B cell (primary cell): ENCODE measurements around the gene APIP. TPM values are rescaled to one million over a fixed set of nuclear protein-coding genes. Genes with fewer than 3 reads are reported as not detected.

Experiments used
- ATAC-seq: fragments of 200-7000 bp; cut with Tn5 transposase; one replicate; pipeline ENCODE4 v1.10.0; 2021; ENCODE audit warnings: low read depth, mild to moderate bottlenecking, moderate number of reproducible peaks, moderate library complexity
- CTCF ChIA-PET: fragments of 350-600 bp; sonication (Branson Sonifier 250); formaldehyde crosslinking; loops from one replicate; lab custom pipeline; 2021; ENCODE audit warnings: antibody characterized with exemption, inconsistent platforms; lab: Charles Lee
- POLR2A ChIA-PET: fragments of 350-600 bp; sonication (Branson Sonifier 250); formaldehyde crosslinking; loops from one replicate; lab custom pipeline; 2021; ENCODE audit warnings: antibody characterized with exemption; lab: Charles Lee
- DNase-seq: peaks from one replicate; pipeline ENCODE4 v3.0.0; 2013
- H2AFZ ChIP-seq: 2 replicates; pipeline ENCODE4 v1.6.1; 2012; ENCODE audit warnings: mild to moderate bottlenecking, low read depth, low read length; ENCODE audit not compliant: insufficient read depth, poor library complexity, severe bottlenecking
- H3K27ac ChIP-seq, 2 donors: 1 replicate in 1 of 2; 2 replicates in 1 of 2; pipeline ENCODE4 v1.5.1; 2012 to 2013; ENCODE audit warnings: low read length in 2 of 2, mild to moderate bottlenecking in 2 of 2, moderate library complexity in 1 of 2
- H3K27me3 ChIP-seq, 4 experiments: fragments of 200-600 bp in 1 of 4; sonication (generic) in 1 of 4; replicated peaks in 1 of 4; 1 replicate in 2 of 4; 2 replicates in 2 of 4; pipeline versions ENCODE4 v1.6.1 to v1.7.0; 2013 to 2016; ENCODE audit warnings: low read length in 3 of 4, mild to moderate bottlenecking in 2 of 4, mixed read lengths in 1 of 4, moderate library complexity in 1 of 4; ENCODE audit not compliant: insufficient read depth in 4 of 4, control insufficient read depth in 3 of 4; ENCODE audit errors: control extremely low read depth in 1 of 4
- H3K36me3 ChIP-seq, 2 experiments: replicated peaks in 1 of 2; 1 replicate in 1 of 2; 2 replicates in 1 of 2; pipeline versions ENCODE4 v1.6.1 to v1.7.1; 2013; ENCODE audit warnings: low read length in 1 of 2; ENCODE audit not compliant: insufficient read depth in 2 of 2, control insufficient read depth in 1 of 2; ENCODE audit errors: control extremely low read depth in 1 of 2, extremely low read depth in 1 of 2
- H3K4me1 ChIP-seq, 2 donors: fragments of 200-600 bp in 1 of 2; sonication (generic) in 1 of 2; 1 replicate in 1 of 2; 2 replicates in 1 of 2; pipeline versions ENCODE4 v1.5.1 to v1.6.1; 2013 to 2017; ENCODE audit warnings: low read length in 2 of 2; ENCODE audit not compliant: control insufficient read depth in 2 of 2, insufficient read depth in 2 of 2
- H3K4me2 ChIP-seq: replicated peaks from 2 replicates; pipeline ENCODE3; 2012; ENCODE audit warnings: mild to moderate bottlenecking, low read depth, low read length; ENCODE audit not compliant: poor library complexity, severe bottlenecking
- H3K4me3 ChIP-seq, 5 experiments: fragments of 200-600 bp in 1 of 5; sonication (generic) in 1 of 5; 1 replicate in 3 of 5; 2 replicates in 2 of 5; pipeline versions ENCODE4 v1.5.1 to v1.7.0; 2011 to 2016; ENCODE audit warnings: low read length in 4 of 5, mild to moderate bottlenecking in 4 of 5, low read depth in 2 of 5, control low read depth in 1 of 5, moderate library complexity in 1 of 5; ENCODE audit not compliant: insufficient read depth in 1 of 5; ENCODE audit errors: control extremely low read depth in 1 of 5, extremely low read depth in 1 of 5
- H3K79me2 ChIP-seq: fragments of 200-600 bp; sonication (generic); one replicate; pipeline ENCODE4 v1.6.0; 2016; ENCODE audit warnings: low read length; ENCODE audit not compliant: control insufficient read depth, insufficient read depth
- H3K9ac ChIP-seq: fragments of 200-600 bp; sonication (generic); 2 replicates; pipeline ENCODE4 v1.6.1; 2017; ENCODE audit warnings: mild to moderate bottlenecking, low read length, moderate library complexity
- H3K9me3 ChIP-seq, 3 donors: one replicate each; pipeline versions ENCODE4 v1.6.1 to v1.7.1; 2013; ENCODE audit warnings: low read length in 2 of 3; ENCODE audit not compliant: control insufficient read depth in 2 of 3, insufficient read depth in 1 of 3; ENCODE audit errors: control extremely low read depth in 1 of 3
- H4K20me1 ChIP-seq: 2 replicates; pipeline ENCODE4 v1.6.0; 2012; ENCODE audit warnings: mild to moderate bottlenecking, low read length; ENCODE audit not compliant: insufficient read depth, control insufficient read depth, poor library complexity, severe bottlenecking
- H3K27ac Mint-ChIP-seq: one replicate; pipeline ENCODE4 v1.8.0; 2021; ENCODE audit warnings: mixed read lengths
- H3K27me3 Mint-ChIP-seq: one replicate; pipeline ENCODE4 v1.8.0; 2021; ENCODE audit warnings: mixed read lengths
- H3K4me1 Mint-ChIP-seq: one replicate; pipeline ENCODE4 v1.8.0; 2021; ENCODE audit warnings: mixed read lengths
- H3K4me3 Mint-ChIP-seq: one replicate; pipeline ENCODE4 v1.8.0; 2021; ENCODE audit warnings: mixed read lengths
- H3K9me3 Mint-ChIP-seq: one replicate; pipeline ENCODE4 v1.8.0; 2022; ENCODE audit warnings: mixed read lengths; ENCODE audit not compliant: insufficient read depth
- EZH2 ChIP-seq: IDR thresholded peaks from 2 replicates; pipeline ENCODE4 v1.6.1; 2012; ENCODE audit warnings: borderline replicate concordance, low read depth, mild to moderate bottlenecking, moderate library complexity, low read length; ENCODE audit not compliant: insufficient read depth, poor library complexity, severe bottlenecking
- WGBS: methylation state at CpG from one replicate; pipeline ENCODE4 v1.1.5; 2013; ENCODE audit warnings: missing lambda C conversion rate; ENCODE audit not compliant: insufficient coverage; 5-methylcytosine and 5-hydroxymethylcytosine counted together
- intact Hi-C: fragments of 100-400 bp; cut with micrococcal nuclease; formaldehyde crosslinking; loops from one replicate; pipeline ENCODE4 v1.10.0; 2022
- polyA plus RNA-seq: library from polyadenylated mRNA; depleted of rRNA; stranded (reverse); fragments of >200 nt; gene quantifications from 2 replicates; pipeline ENCODE4 v1.2.3, GENCODE V29; 2012
- total RNA-seq, 2 donors: library from RNA; stranded (reverse); fragments of 120-200 nt in 1 of 2; gene quantifications; 1 replicate in 1 of 2; 2 replicates in 1 of 2; pipeline versions ENCODE4 v1.2.3 to v1.2.4, GENCODE V29; 2013 to 2022
- TF ChIP-seq, protein P1 (sequence below): fragments of 200-600 bp; IDR thresholded peaks from one replicate; pipeline ENCODE4 v1.8.0; 2022; ENCODE audit warnings: antibody characterized with exemption, mild to moderate bottlenecking

APIP gene
- total and polyA plus RNA-seq, 2 donors (not counting 1 experiment from before 2014, with no cell fraction given) = 6.1 to 19.4 TPM

DNA sequence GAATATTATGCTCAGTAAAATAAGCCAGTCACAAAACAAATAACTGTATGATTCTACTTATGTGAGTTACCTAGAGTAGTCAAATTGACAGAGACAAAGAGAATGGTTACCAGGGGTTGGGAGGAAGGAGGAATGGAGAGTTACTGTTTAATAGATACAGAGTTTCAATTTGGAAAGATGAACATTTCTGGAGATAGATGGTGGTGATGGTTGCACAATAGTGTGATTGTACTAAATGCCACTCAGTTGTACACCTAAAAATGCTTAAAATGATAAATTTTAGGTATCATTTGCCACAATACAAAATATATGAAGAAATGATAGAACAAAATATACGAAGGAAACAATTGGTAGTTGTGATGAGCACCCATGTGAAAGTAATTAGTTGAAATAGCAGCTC, 43.6 kb upstream of the APIP start:
- ChIA-PET CTCF (interaction anchor here (1.2 kb wide), 1 partner anchor 16 kb away, joined by 5 read pairs; no protein-coding TSS in a partner anchor), POLR2A (no interaction called here)
- Histone ChIP-seq H3K4me1 (no peaks in the 10 kb centered on the region), H3K79me2 (no peaks in the 10 kb centered on the region), H4K20me1 (no peaks in the 10 kb centered on the region), H3K4me2 (no peak overlapping the region), H3K27me3 (no peaks in the 10 kb centered on the region), H3K4me3 (no peak overlapping the region), H3K9me3 (no peaks in the 10 kb centered on the region), H2AFZ (no peak overlapping the region), H3K9ac (no peak overlapping the region), H3K36me3 (peaks cover 7% of the 10 kb centered on the region in 2 experiments), H3K27ac (no peak overlapping the region)
- intact Hi-C loops = no loop called here
- H3K4me3 Mint-ChIP-seq = no peak overlapping the region
- no peak overlapping the region for H3K27ac Mint-ChIP-seq
- ATAC-seq = no peak
- no peak for DNase-seq
- TF ChIP-seq, protein P1, sequence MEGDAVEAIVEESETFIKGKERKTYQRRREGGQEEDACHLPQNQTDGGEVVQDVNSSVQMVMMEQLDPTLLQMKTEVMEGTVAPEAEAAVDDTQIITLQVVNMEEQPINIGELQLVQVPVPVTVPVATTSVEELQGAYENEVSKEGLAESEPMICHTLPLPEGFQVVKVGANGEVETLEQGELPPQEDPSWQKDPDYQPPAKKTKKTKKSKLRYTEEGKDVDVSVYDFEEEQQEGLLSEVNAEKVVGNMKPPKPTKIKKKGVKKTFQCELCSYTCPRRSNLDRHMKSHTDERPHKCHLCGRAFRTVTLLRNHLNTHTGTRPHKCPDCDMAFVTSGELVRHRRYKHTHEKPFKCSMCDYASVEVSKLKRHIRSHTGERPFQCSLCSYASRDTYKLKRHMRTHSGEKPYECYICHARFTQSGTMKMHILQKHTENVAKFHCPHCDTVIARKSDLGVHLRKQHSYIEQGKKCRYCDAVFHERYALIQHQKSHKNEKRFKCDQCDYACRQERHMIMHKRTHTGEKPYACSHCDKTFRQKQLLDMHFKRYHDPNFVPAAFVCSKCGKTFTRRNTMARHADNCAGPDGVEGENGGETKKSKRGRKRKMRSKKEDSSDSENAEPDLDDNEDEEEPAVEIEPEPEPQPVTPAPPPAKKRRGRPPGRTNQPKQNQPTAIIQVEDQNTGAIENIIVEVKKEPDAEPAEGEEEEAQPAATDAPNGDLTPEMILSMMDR = no peak
- no peak for TF ChIP-seq EZH2
- H3K9me3 Mint-ChIP-seq = no peaks in the 10 kb centered on the region
- WGBS = no CpG with 5 or more reads among the region's 1 CpG
- H3K4me1 Mint-ChIP-seq = no peaks in the 10 kb centered on the region
- no peaks in the 10 kb centered on the region for H3K27me3 Mint-ChIP-seq

DNA sequence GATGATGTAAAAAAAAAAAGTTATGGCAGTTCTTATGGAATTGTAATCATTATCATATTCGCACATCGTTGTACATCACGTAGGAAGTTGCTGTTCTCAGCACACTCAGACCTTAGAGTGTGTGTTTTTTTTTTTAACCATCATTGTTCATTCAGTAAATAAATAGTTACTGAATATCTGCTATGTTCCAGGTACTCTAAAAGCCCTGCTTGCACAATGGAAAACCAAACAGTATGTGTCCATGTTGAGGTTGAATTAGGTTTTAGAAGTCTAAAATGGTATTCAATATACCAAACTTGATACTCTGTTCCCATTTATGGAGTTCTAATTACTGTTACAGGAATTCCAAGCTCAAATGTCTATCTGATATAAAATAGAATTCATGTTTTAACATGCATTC, 41.4 kb upstream of the APIP start:
- peaks cover 7% of the 10 kb centered on the region in 2 experiments for H3K36me3 ChIP-seq
- no peaks in the 10 kb centered on the region for H3K4me1 Mint-ChIP-seq
- ChIA-PET CTCF (no interaction called here), POLR2A (no interaction called here)
- intact Hi-C loops = no loop called here
- no peaks in the 10 kb centered on the region for H3K4me1 ChIP-seq
- ATAC-seq = no peak
- H3K27me3 ChIP-seq = no peaks in the 10 kb centered on the region
- H4K20me1 ChIP-seq = no peaks in the 10 kb centered on the region
- H3K4me3 Mint-ChIP-seq = no peak overlapping the region
- no peak overlapping the region for H3K4me2 ChIP-seq
- TF ChIP-seq, protein P1 = no peak
- TF ChIP-seq EZH2 = no peak
- H3K9ac ChIP-seq = no peak overlapping the region
- no peak overlapping the region for H3K27ac Mint-ChIP-seq
- no peak overlapping the region for H3K27ac ChIP-seq
- H3K9me3 ChIP-seq = no peaks in the 10 kb centered on the region
- no peaks in the 10 kb centered on the region for H3K9me3 Mint-ChIP-seq
- WGBS = no CpG with 5 or more reads among the region's 3 CpGs
- no peaks in the 10 kb centered on the region for H3K79me2 ChIP-seq
- no peak overlapping the region for H2AFZ ChIP-seq
- no peak for DNase-seq
- H3K4me3 ChIP-seq = no peak overlapping the region
- no peaks in the 10 kb centered on the region for H3K27me3 Mint-ChIP-seq
